ENCODE data around the gene CAPN10.

DNA sequence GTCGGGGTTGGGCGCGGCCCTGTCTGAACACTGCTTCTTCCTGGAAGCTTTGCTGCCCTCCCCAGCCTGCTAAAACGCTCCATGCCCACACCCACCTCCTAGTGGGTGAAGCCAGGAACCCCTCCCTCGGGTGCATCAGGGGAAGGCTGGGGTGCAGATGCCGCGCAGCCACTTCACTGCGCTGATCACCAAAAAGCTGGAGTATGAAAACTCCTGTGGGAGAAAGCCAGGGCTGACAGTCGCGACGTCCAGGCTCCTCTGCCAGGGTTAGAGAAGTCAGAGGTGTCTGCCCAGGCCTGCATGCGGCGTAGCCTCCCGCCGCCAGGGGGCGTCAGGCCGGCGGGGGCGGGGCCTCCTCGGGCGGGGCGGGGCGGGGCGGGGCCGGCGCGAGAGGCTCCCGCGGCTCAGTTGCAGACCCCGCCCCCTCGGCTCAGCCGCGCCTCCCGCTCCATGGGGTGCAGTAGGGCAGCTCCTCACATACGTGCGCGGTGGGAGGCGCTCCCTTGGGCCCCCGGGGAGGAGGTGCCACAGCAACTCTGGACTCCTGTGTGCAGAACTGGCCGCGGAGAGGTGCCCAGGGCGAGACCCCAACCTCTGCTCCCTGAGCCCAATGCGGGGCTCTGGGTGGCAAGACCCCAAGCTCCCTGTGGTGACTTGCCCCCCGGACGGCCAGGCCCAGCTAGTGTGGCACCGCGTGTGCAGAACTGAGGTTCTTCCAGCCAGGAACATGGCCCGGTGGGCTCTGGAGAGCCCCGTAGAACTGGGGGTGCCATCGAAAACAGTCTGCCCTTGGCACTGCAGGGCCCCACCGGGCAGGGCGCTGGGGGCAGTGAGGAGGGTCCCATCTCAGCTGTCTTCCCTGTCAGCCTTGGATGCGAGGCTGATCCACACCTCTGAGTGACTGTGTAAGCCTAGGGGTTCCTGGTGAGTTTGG is 20.1 kb upstream of the CAPN10 start:
- TF ChIP-seq EP300 (IDR thresholded peaks at IDR 0.05) (peak in 1 of 2 donors; percentile 75), POLR2A (IDR thresholded peaks at IDR 0.05) (peak; percentile 67 to 68)
- TF ChIP-seq, protein P1, sequence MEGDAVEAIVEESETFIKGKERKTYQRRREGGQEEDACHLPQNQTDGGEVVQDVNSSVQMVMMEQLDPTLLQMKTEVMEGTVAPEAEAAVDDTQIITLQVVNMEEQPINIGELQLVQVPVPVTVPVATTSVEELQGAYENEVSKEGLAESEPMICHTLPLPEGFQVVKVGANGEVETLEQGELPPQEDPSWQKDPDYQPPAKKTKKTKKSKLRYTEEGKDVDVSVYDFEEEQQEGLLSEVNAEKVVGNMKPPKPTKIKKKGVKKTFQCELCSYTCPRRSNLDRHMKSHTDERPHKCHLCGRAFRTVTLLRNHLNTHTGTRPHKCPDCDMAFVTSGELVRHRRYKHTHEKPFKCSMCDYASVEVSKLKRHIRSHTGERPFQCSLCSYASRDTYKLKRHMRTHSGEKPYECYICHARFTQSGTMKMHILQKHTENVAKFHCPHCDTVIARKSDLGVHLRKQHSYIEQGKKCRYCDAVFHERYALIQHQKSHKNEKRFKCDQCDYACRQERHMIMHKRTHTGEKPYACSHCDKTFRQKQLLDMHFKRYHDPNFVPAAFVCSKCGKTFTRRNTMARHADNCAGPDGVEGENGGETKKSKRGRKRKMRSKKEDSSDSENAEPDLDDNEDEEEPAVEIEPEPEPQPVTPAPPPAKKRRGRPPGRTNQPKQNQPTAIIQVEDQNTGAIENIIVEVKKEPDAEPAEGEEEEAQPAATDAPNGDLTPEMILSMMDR (IDR thresholded peaks at IDR 0.05): peak; percentile 81 to 100 (median 96)

All from tibial nerve (tissue), 4 donors.